ENCODE data around the gene ATP13A1. TPM values are rescaled to one million over a fixed set of nuclear protein-coding genes. Genes with fewer than 3 reads are reported as not detected.
"Not testable (repeated sequence)": the region's sequence is repeated elsewhere in the genome, so short reads cannot be mapped to it uniquely, and the experiment has no call there.

The ATP13A1 gene
- total RNA-seq, 4 donors from 2014 or later: 59.3 to 104 (median 81.7) TPM

- H3K27me3 ChIP-seq: no peaks in the 10 kb centered on the region
- TF ChIP-seq CTCF (IDR thresholded peaks at IDR 0.05) (no peak), POLR2AphosphoS5 (IDR thresholded peaks at IDR 0.05) (no peak), POLR2A (IDR thresholded peaks at IDR 0.05; ENCODE audit: low read depth) (no peak), EP300 (IDR thresholded peaks at IDR 0.05) (no peak)
- intact Hi-C loops (cut with DNase I): no loop called here
- no peak overlapping the region for H3K27ac ChIP-seq (replicated peaks in 1 of 4)
- DNase-seq (ENCODE audit: extremely low spot score): no peak
- no peaks in the 10 kb centered on the region for H3K4me1 ChIP-seq
- 92% methylated on average over 3 of the region's 3 CpGs for WGBS
- no peak overlapping the region for H3K4me3 ChIP-seq
- H3K9me3 ChIP-seq: peaks cover 0 to 18% (median 15%) of the 10 kb centered on the region in 4 donors
- no peaks in the 10 kb centered on the region for H3K36me3 ChIP-seq
Observed at GRCh38 chr19:19687090-19687489, 23.6 kb upstream of the ATP13A1 start.

- no peak overlapping the region for H3K4me3 ChIP-seq
- 94% methylated on average over 6 of the region's 6 CpGs for WGBS
- H3K9me3 ChIP-seq: peaks cover 0 to 18% (median 15%) of the 10 kb centered on the region in 4 donors
Observed at GRCh38 chr19:19686580-19686979, 23.1 kb upstream of the ATP13A1 start.

GRCh38 chr19:19686119-19686518 is 22.6 kb upstream of the ATP13A1 start:
- H3K4me3 ChIP-seq; H3K27me3 ChIP-seq; H3K36me3 ChIP-seq; DNase-seq (ENCODE audit: extremely low spot score); H3K4me1 ChIP-seq; H3K27ac ChIP-seq (replicated peaks in 1 of 4); intact Hi-C loops (cut with DNase I): not testable (repeated sequence)
- H3K9me3 ChIP-seq: peaks cover 0 to 18% (median 15%) of the 10 kb centered on the region in 4 donors
- 98% methylated on average over 15 of the region's 15 CpGs for WGBS

More at GRCh38 chr19:19686580-19686979, 23.1 kb upstream of the ATP13A1 start:
- intact Hi-C loops (cut with DNase I): no loop called here
- Histone ChIP-seq H3K27ac (replicated peaks in 1 of 4) (no peak overlapping the region), H3K36me3 (no peaks in the 10 kb centered on the region), H3K27me3 (no peaks in the 10 kb centered on the region), H3K4me1 (no peaks in the 10 kb centered on the region)
- TF ChIP-seq POLR2A (IDR thresholded peaks at IDR 0.05; ENCODE audit: low read depth) (no peak), EP300 (IDR thresholded peaks at IDR 0.05) (no peak), POLR2AphosphoS5 (IDR thresholded peaks at IDR 0.05) (no peak), CTCF (IDR thresholded peaks at IDR 0.05) (no peak)
- DNase-seq (ENCODE audit: extremely low spot score): no peak

GRCh38 chr19:19679176-19680073 is 15.9 kb upstream of the ATP13A1 start:
- Histone ChIP-seq H3K27ac (replicated peaks in 1 of 4) (no peak overlapping the region), H3K36me3 (peaks cover 32 to 64% (median 52%) of the 10 kb centered on the region in 4 donors), H3K27me3 (no peaks in the 10 kb centered on the region), H3K9me3 (no peaks in the 10 kb centered on the region), H3K4me3 (no peak overlapping the region), H3K4me1 (no peaks in the 10 kb centered on the region)
- intact Hi-C loops (cut with DNase I): no loop called here
- TF ChIP-seq EP300 (IDR thresholded peaks at IDR 0.05) (no peak), POLR2AphosphoS5 (IDR thresholded peaks at IDR 0.05) (no peak), CTCF (IDR thresholded peaks at IDR 0.05) (no peak), POLR2A (IDR thresholded peaks at IDR 0.05; ENCODE audit: low read depth) (no peak)
- 98% methylated on average over 20 of the region's 20 CpGs for WGBS
- no peak for DNase-seq (ENCODE audit: extremely low spot score)

GRCh38 chr19:19677579-19677978 is 14.1 kb upstream of the ATP13A1 start:
- H3K36me3 ChIP-seq: peaks cover 32 to 81% (median 59%) of the 10 kb centered on the region in 4 donors
- WGBS: 94% methylated on average over 7 of the region's 7 CpGs
- no peaks in the 10 kb centered on the region for H3K4me1 ChIP-seq
- TF ChIP-seq EP300 (IDR thresholded peaks at IDR 0.05): no peak
- TF ChIP-seq POLR2A (IDR thresholded peaks at IDR 0.05; ENCODE audit: low read depth): no peak
- TF ChIP-seq POLR2AphosphoS5 (IDR thresholded peaks at IDR 0.05): no peak
- TF ChIP-seq CTCF (IDR thresholded peaks at IDR 0.05): no peak
- intact Hi-C loops (cut with DNase I): no loop called here
- no peaks in the 10 kb centered on the region for H3K9me3 ChIP-seq
- no peaks in the 10 kb centered on the region for H3K27me3 ChIP-seq
- H3K27ac ChIP-seq (replicated peaks in 1 of 4): no peak overlapping the region
- no peak for DNase-seq (ENCODE audit: extremely low spot score)
- H3K4me3 ChIP-seq: no peak overlapping the region

All from esophagus muscularis mucosa (tissue), 4 donors.